ACC112 (cell line): ENCODE data around the gene SENP2.
"Not testable (repeated sequence)": the region's sequence is repeated elsewhere in the genome, so short reads cannot be mapped to it uniquely, and the experiment has no call there.

Experiments used
- H2AFZ ChIP-seq: fragments of 200-600 bp; sonication (generic); one replicate; pipeline ENCODE4 v1.6.0; 2017; ENCODE audit warnings: antibody characterized with exemption, low read length; ENCODE audit not compliant: unreplicated experiment
- H3K27ac ChIP-seq: fragments of 200-600 bp; sonication (generic); 2 replicates; pipeline ENCODE4 v1.5.1; 2014; ENCODE audit warnings: low read depth, mild to moderate bottlenecking, antibody characterized with exemption, low read length, moderate library complexity
- H3K27me3 ChIP-seq: fragments of 200-600 bp; sonication (generic); 2 replicates; pipeline ENCODE4 v1.6.1; 2014; ENCODE audit warnings: mild to moderate bottlenecking, antibody characterized with exemption, low read length, moderate library complexity, mixed read lengths; ENCODE audit not compliant: insufficient read depth
- H3K36me3 ChIP-seq: fragments of 200-600 bp; sonication (generic); 2 replicates; pipeline ENCODE4 v1.6.1; 2016; ENCODE audit warnings: mild to moderate bottlenecking, antibody characterized with exemption, low read length, moderate library complexity, mixed read lengths; ENCODE audit not compliant: insufficient read depth
- H3K4me1 ChIP-seq: fragments of 200-600 bp; sonication (generic); one replicate; pipeline ENCODE4 v1.6.1; 2016; ENCODE audit warnings: low read length, mixed read lengths; ENCODE audit not compliant: insufficient read depth, unreplicated experiment, control insufficient read depth
- H3K4me3 ChIP-seq: fragments of 200-600 bp; sonication (generic); 2 replicates; pipeline ENCODE4 v1.5.1; 2014; ENCODE audit warnings: mild to moderate bottlenecking, low read depth, low read length
- H3K79me2 ChIP-seq: fragments of 200-600 bp; sonication (generic); one replicate; pipeline ENCODE4 v1.6.0; 2016; ENCODE audit warnings: low read length; ENCODE audit not compliant: control insufficient read depth, unreplicated experiment, insufficient read depth

The SENP2 gene

DNA sequence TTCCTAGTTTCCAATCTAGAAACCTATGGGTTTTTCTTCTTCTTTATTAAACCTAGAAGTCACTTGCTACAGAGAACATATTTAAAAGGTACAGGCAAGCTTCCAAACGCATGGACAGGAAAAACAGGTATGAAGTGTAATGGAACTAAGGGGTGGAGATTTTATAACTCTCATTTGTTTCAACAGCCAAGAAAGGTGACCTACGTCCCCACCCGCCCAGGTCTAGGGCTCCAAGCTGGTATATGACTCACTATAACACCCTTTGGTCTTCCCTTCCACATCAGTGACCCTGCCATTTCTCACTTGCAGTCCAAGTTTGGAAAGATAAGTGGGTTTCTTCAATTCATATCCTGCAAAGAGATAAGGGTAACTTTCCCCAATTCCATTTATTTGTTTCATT lies 27.7 kb upstream of the SENP2 start:
- H3K4me3 ChIP-seq, result peak overlapping the region; percentile 7; the same call in 1 of the 2 replicates
- H3K4me1 ChIP-seq, result peaks cover 20% of the 10 kb centered on the region
- H3K36me3 ChIP-seq, result no peaks in the 10 kb centered on the region
- no peak overlapping the region for H2AFZ ChIP-seq
- H3K79me2 ChIP-seq, result no peaks in the 10 kb centered on the region
- H3K27me3 ChIP-seq, result 0 out of 2 replicates have a peak, but pooled peaks cover 5% of the 10 kb centered on the region
- H3K27ac ChIP-seq, result peak overlapping the region; percentile 24; the same call in 1 of the 2 replicates

DNA sequence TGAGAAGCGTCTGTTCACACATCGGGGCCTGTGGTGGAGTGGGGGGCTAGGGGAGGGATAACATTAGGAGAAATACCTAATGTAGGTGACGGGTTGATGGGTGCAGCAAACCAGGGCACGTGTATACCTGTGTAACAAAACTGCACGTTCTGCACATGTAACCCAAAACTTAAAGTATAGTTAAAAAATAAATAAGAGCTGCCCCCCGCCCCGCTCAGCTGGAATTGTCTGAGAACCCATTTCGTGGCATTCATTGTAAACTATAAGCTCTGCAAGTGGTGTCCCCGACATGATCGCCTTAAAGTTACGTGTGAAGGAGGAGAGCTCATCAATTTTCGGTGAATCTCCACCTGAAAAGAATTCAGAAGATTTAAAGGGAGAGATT lies 26.4 kb upstream of the SENP2 start:
- Histone ChIP-seq H3K27me3 (0 out of 2 replicates have a peak, but pooled peaks cover 5% of the 10 kb centered on the region), H2AFZ (no peak overlapping the region), H3K4me1 (peaks cover 20% of the 10 kb centered on the region), H3K79me2 (no peaks in the 10 kb centered on the region), H3K36me3 (no peaks in the 10 kb centered on the region), H3K27ac (no peak overlapping the region), H3K4me3 (no peak overlapping the region)

DNA sequence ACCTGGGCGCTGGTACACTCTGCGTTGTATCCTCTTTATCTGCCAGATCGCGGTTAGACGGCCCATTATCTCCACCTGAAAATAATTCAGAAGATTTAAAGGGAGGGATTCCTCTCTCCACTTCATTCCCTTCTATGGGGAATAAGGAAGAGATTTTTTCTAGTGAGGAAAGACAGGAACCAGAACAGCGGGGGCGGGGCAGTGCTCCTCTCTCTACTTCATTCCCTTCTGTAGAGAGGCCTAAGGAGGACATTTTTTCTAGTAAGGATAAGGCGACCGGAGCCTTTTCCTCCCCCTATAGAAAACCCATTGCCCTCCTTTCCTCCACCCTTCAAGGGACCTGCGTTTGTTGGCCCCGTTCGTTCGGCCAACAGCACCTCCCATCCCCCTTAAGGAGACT lies 25.4 kb upstream of the SENP2 start:
- H3K27ac ChIP-seq, result no peak overlapping the region
- 0 out of 2 replicates have a peak, but pooled peaks cover 5% of the 10 kb centered on the region for H3K27me3 ChIP-seq
- no peaks in the 10 kb centered on the region for H3K36me3 ChIP-seq
- no peak overlapping the region for H3K4me3 ChIP-seq
- H2AFZ ChIP-seq, result no peak overlapping the region
- peaks cover 13% of the 10 kb centered on the region for H3K4me1 ChIP-seq
- H3K79me2 ChIP-seq, result no peaks in the 10 kb centered on the region

DNA sequence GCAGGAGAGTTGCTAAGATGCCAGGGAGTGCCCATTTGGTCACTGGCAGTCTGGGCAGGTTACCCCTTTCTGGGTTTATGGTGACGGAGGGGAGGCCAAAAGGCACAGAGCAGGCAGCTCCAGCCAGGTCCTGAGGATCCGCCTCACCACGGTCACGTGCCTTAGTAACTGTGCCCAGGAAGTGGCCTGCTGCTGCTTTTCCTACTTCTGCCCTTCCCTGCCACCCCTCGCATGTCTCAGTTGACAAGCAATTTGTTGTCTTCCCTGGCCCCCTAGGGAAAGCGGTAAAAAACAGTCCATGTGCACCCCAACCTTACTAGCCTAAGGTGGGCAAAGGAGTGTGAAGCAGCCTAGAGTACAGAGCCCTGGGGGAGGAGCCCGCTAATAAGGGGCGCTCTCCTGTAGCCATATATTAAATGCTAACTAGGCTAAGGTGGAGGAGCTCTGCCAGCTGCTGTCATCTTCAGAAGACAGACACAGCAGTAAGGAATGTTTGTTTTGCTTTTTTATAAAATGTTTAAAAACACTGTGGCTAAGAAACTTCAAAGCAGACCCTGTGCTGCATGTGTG lies 24.6 kb upstream of the SENP2 start:
- Histone ChIP-seq H3K79me2 (no peaks in the 10 kb centered on the region), H3K27me3 (0 out of 2 replicates have a peak, but pooled peaks cover 5% of the 10 kb centered on the region), H3K4me1 (peaks cover 8% of the 10 kb centered on the region), H3K27ac (no peak overlapping the region), H3K4me3 (no peak overlapping the region), H2AFZ (no peak overlapping the region), H3K36me3 (no peaks in the 10 kb centered on the region)

DNA sequence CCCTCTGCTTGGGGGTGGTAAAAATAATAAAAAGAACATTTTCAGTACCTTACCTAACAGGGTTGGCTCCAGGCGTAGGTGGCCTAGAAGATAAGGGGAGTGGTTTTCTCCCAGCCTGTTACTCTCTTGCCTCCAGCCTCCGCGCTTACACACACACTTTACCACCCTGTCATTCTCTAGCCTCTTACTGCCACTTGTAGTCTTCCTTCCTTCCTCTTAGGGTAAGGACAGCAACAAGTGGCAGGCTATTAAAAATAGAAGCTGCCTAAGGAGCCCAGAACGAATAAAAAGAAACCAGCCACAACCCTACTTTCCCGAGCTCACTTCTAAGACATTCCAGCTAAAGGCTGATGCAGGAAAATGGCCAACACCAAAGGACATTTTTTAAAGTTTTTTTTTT lies 24.1 kb upstream of the SENP2 start:
- Histone ChIP-seq H3K27me3 (0 out of 2 replicates have a peak, but pooled peaks cover 5% of the 10 kb centered on the region), H3K79me2 (no peaks in the 10 kb centered on the region), H3K4me3 (no peak overlapping the region), H3K36me3 (no peaks in the 10 kb centered on the region), H3K27ac (no peak overlapping the region), H3K4me1 (peaks cover 8% of the 10 kb centered on the region), H2AFZ (no peak overlapping the region)

DNA sequence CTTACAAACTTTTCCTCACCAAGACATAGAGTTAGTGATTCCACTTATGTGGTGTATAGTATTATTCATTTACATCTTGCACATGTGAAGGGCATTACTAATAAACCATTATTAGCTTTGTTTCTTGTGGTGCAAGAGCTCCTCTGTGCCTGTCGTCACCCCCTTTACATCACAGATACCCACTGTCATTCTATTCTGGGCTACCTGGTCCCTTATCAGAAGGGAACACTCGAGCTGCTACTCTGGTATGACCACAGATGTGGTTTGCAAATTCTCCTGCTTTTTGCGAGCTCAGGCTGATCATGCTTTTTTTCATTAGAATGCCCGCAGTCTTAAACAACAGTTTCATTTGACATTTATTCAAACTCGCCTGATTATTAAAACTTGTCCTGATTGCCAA lies 13.9 kb upstream of the SENP2 start:
- no peaks in the 10 kb centered on the region for H3K27me3 ChIP-seq
- no peaks in the 10 kb centered on the region for H3K36me3 ChIP-seq
- no peaks in the 10 kb centered on the region for H3K79me2 ChIP-seq
- no peak overlapping the region for H3K4me3 ChIP-seq
- H3K27ac ChIP-seq, result no peak overlapping the region
- no peak overlapping the region for H2AFZ ChIP-seq
- H3K4me1 ChIP-seq, result no peaks in the 10 kb centered on the region

DNA sequence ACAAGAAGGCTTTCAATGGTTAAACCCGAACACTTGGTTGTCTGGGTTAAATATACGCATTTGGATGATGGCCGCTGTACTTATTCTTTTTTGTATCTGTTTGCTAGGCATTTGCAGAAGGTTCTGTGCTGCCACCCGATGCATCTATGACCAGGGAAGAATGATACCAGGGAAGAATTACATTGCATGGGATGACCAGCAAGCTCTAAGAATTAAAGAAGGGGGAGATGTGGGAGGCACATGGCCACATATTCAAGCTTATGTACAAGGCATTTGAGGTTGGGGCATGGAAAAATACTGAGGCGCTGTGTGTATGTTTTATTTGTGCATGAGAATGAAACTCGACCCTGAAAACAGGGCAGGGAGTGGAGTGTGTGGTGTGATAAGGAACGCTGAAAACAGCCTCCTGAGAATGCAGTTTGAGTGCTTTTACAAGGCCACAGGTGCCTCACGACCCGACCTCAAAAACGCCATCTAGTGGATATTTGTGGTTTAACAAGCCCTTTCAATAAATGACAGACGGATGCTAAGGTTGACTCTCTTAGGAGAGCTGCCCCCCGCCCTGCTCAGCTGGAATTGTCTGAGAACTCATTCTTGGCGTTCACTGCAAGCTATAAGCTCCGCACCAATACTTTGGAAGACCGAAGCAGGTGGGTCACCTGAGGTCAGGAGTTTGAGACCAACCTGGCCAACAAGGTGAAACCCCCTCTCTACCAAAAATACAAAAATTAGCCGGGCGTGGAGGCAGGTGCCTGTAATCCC lies 10.8 kb upstream of the SENP2 start:
- not testable (repeated sequence) for H3K27ac ChIP-seq, H3K4me3 ChIP-seq, H3K36me3 ChIP-seq, H3K4me1 ChIP-seq, H2AFZ ChIP-seq, H3K79me2 ChIP-seq, H3K27me3 ChIP-seq

DNA sequence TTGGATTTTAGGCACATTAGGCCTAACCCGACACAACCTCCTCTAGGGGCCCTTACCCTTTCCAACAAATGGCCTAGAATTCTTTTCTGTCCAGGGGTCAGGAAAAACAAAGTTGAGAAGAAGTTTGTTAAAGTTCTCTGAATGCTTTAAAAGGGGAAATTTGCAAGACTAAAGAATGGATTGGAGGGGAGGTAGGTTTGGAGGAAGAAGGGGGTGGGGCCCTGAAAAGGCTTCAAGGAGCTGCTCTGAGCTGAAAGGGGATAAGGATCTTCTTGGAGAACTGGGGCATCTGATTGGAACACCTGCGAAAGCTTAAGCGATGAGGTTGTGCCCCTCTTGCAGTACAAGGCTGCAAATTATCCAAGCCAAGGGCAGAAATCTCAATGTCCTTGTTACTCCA lies 3.9 kb upstream of the SENP2 start:
- Histone ChIP-seq H3K36me3 (no peaks in the 10 kb centered on the region), H3K79me2 (peaks cover 9% of the 10 kb centered on the region), H3K4me1 (peaks cover 3% of the 10 kb centered on the region), H3K27ac (no peak overlapping the region), H2AFZ (no peak overlapping the region), H3K4me3 (no peak overlapping the region), H3K27me3 (no peaks in the 10 kb centered on the region)

DNA sequence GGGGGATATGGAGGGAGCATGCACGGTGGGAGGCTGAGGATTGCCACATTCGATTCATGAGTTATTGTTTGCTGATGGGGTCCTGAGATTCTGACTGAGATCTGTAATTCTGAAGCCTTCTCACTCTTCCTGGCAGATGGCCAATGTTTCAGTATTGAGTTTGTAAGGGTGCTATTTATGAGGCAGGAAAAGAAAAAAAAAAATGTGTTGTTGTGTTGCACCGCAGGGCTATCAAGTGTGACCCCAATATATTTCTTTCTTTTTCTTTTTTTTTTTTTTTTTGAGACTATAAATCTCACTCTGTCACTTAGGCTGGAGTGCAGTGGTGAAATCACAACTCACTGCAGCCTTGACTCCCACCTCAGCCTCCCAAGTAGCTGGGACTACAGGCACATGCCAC lies 3.2 kb upstream of the SENP2 start:
- Histone ChIP-seq H3K36me3 (no peaks in the 10 kb centered on the region), H3K4me1 (peaks cover 3% of the 10 kb centered on the region), H3K79me2 (peaks cover 14% of the 10 kb centered on the region), H3K27me3 (no peaks in the 10 kb centered on the region), H3K4me3 (no peak overlapping the region), H2AFZ (no peak overlapping the region), H3K27ac (no peak overlapping the region)

DNA sequence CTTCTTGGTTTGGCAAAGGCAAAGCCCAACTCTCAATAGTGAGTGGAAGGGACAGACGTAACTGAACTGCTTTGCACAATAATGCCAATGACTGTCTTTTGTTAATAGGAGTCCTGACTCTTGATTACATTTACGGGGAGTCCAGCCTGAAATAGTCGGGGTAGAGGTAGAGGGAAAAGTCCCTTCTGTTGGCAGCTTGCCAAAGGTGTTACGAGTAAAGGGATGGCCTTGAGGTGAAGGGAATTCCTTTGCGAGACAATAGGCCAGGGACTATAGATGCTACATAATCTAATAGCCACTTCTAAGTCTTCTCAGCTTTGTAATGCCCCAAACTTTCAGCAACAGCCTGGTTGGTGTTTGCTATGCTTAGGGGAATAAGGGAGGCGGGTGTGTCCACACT lies 2.2 kb upstream of the SENP2 start:
- Histone ChIP-seq H3K36me3 (no peaks in the 10 kb centered on the region), H3K27me3 (no peaks in the 10 kb centered on the region), H3K4me1 (peaks cover 10% of the 10 kb centered on the region), H3K79me2 (peaks cover 22% of the 10 kb centered on the region), H3K4me3 (no peak overlapping the region), H3K27ac (no peak overlapping the region), H2AFZ (no peak overlapping the region)

DNA sequence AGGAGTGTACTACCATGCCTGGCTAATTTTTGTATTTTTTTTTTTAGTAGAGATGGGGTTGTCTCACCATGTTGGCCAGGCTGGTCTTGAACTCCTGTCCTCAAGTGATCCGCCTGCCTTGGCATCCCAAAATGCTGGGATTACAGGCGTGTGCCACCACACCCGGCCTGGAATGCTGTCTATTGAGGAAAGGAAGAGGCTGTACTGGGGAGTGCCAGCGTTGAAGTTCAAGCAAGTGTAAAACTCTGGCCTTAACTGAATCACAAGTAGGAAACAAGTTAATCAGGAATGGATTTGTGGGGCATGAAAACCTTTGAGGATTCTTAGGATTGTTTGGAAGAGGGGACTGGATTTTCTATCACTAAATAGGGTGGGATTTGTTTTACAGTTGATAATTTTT lies 1.4 kb upstream of the SENP2 start:
- peaks cover 30% of the 10 kb centered on the region for H3K79me2 ChIP-seq
- no peak overlapping the region for H3K27ac ChIP-seq
- H3K36me3 ChIP-seq, result no peaks in the 10 kb centered on the region
- peaks cover 17% of the 10 kb centered on the region for H3K4me1 ChIP-seq
- H3K27me3 ChIP-seq, result no peaks in the 10 kb centered on the region
- no peak overlapping the region for H2AFZ ChIP-seq
- H3K4me3 ChIP-seq, result no peak overlapping the region
